AG04450 (cell line): Measurements from ENCODE around the gene EREG. TPM values are rescaled to one million over a fixed set of nuclear protein-coding genes. Genes with fewer than 3 reads are reported as not detected.

ENCODE experiments used
- CTCF ChIA-PET: fragments of 300-600, 350-600 bp; formaldehyde crosslinking; extraction: SDS; loops from one replicate; lab custom pipeline; 2022; ENCODE audit warnings: antibody characterized with exemption, inconsistent platforms; lab: Charles Lee
- POLR2A ChIA-PET: fragments of 350-600 bp; formaldehyde crosslinking; extraction: SDS; loops from one replicate; lab custom pipeline; 2021; ENCODE audit warnings: antibody characterized with exemption, inconsistent platforms; lab: Yijun Ruan, JAX
- DNase-seq: peaks from one replicate; pipeline ENCODE4 v3.0.0-alpha.2; 2011; ENCODE audit warnings: low read depth, low spot score
- H3K27ac ChIP-seq: one replicate; pipeline ENCODE4 v1.5.1; 2012; ENCODE audit warnings: low read depth, low read length, control low read depth
- H3K27me3 ChIP-seq: one replicate; pipeline ENCODE4 v1.6.0; 2012; ENCODE audit warnings: low read length; ENCODE audit not compliant: control insufficient read depth, insufficient read depth
- H3K4me3 ChIP-seq: 2 replicates; pipeline ENCODE4 v1.5.1; 2011; ENCODE audit warnings: mild to moderate bottlenecking, low read depth, low read length, control low read depth
- H3K9me3 ChIP-seq: 2 replicates; pipeline ENCODE4 v1.5.1; 2012; ENCODE audit warnings: low read length; ENCODE audit not compliant: control insufficient read depth, insufficient read depth
- polyA minus RNA-seq: library from RNA; depleted of rRNA, polyadenylated mRNA; stranded (reverse); fragments of >200 nt; gene quantifications from 2 replicates; pipeline ENCODE4 v1.2.3, GENCODE V29; 2011; rRNA and poly(A)+ RNA removed
- polyA plus RNA-seq: library from polyadenylated mRNA; depleted of rRNA; stranded (reverse); fragments of >200 nt; gene quantifications from 2 replicates; pipeline ENCODE4 v1.2.3, GENCODE V29; 2011; rRNA removed
- TF ChIP-seq, protein P1 (sequence below): IDR thresholded peaks from 2 replicates; pipeline ENCODE4 v1.5.1; 2011; ENCODE audit warnings: low read depth, low read length, control low read depth, inconsistent platforms

The EREG gene, protein sequence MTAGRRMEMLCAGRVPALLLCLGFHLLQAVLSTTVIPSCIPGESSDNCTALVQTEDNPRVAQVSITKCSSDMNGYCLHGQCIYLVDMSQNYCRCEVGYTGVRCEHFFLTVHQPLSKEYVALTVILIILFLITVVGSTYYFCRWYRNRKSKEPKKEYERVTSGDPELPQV
- 1.5 and 1.8 TPM in 2 replicates for polyA plus RNA-seq
- 1.4 and 1.5 TPM in 2 replicates for polyA minus RNA-seq

GRCh38 chr4:74364652-74365491 lies at the start of gene EREG:
EREG (plus strand) TSS chr4:74365145; CDS start chr4:74365309, 164 bp downstream.
- no peaks in the 10 kb centered on the region for H3K27me3 ChIP-seq
- POLR2A ChIA-PET: no interaction called here
- H3K9me3 ChIP-seq: no peaks in the 10 kb centered on the region
- TF ChIP-seq, protein P1, sequence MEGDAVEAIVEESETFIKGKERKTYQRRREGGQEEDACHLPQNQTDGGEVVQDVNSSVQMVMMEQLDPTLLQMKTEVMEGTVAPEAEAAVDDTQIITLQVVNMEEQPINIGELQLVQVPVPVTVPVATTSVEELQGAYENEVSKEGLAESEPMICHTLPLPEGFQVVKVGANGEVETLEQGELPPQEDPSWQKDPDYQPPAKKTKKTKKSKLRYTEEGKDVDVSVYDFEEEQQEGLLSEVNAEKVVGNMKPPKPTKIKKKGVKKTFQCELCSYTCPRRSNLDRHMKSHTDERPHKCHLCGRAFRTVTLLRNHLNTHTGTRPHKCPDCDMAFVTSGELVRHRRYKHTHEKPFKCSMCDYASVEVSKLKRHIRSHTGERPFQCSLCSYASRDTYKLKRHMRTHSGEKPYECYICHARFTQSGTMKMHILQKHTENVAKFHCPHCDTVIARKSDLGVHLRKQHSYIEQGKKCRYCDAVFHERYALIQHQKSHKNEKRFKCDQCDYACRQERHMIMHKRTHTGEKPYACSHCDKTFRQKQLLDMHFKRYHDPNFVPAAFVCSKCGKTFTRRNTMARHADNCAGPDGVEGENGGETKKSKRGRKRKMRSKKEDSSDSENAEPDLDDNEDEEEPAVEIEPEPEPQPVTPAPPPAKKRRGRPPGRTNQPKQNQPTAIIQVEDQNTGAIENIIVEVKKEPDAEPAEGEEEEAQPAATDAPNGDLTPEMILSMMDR: no peak
- CTCF ChIA-PET: interaction anchor here (0.7 to 2.4 kb wide), 8 partner anchors 12 to 310 kb away, joined by 3 to 17 read pairs (median 5); partner anchors contain the start of gene AREG
- DNase-seq: no peak
- peak within 1 kb of the TSS; percentile 65 for H3K4me3 ChIP-seq
- peak within 1 kb of the TSS; percentile 55 for H3K27ac ChIP-seq

DNA sequence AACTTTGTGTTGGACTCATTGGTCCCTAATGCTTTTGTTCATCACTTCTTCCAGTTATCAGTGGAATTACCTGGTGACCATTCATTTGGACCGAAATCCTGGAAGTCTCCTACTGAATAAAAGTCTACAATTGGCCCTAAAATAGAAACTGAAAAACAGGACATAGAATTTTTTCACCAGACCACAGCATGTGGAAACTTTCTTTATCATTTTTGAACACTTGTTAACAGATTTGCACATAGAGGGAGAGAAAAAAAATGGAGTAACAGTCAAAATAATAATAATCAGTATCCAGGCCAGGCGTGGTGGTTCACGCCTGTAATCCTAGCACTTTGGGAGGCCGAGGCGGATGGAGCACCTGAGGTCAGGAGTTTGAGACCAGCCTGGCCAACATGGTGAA lies 49.6 kb upstream of the EREG start:
- CTCF ChIA-PET: interaction anchor here (1.1 to 13.1 kb wide), 4 partner anchors 86 to 358 kb away, joined by 3 to 365 read pairs (median 48); no protein-coding TSS in a partner anchor
- no peak for DNase-seq
- POLR2A ChIA-PET: no interaction called here
- Histone ChIP-seq H3K4me3 (no peak overlapping the region), H3K27ac (no peak overlapping the region), H3K9me3 (no peaks in the 10 kb centered on the region), H3K27me3 (no peaks in the 10 kb centered on the region)
- TF ChIP-seq, protein P1: no peak

GRCh38 chr4:74316397-74316796 lies 48.5 kb upstream of the EREG start:
- Histone ChIP-seq H3K9me3 (no peaks in the 10 kb centered on the region), H3K27me3 (no peaks in the 10 kb centered on the region), H3K4me3 (no peak overlapping the region), H3K27ac (no peak overlapping the region)
- ChIA-PET POLR2A (no interaction called here), CTCF (interaction anchor here (0.8 to 13.1 kb wide), 5 partner anchors 87 to 357 kb away, joined by 3 to 365 read pairs (median 19); partner anchors contain the start of gene AREG)
- DNase-seq: no peak
- TF ChIP-seq, protein P1: no peak

- Histone ChIP-seq H3K27ac (no peak overlapping the region), H3K9me3 (no peaks in the 10 kb centered on the region), H3K4me3 (no peak overlapping the region), H3K27me3 (no peaks in the 10 kb centered on the region)
- ChIA-PET POLR2A (no interaction called here), CTCF (interaction anchor here (4.9 to 13.1 kb wide), 3 partner anchors 89 to 356 kb away, joined by 19 to 365 read pairs (median 76); no protein-coding TSS in a partner anchor)
- no peak for DNase-seq
- TF ChIP-seq, protein P1: no peak
Measured at GRCh38 chr4:74317616-74318246, 47.2 kb upstream of the EREG start.
